ENCODE data around the gene RANBP10.

RANBP10 gene

DNA sequence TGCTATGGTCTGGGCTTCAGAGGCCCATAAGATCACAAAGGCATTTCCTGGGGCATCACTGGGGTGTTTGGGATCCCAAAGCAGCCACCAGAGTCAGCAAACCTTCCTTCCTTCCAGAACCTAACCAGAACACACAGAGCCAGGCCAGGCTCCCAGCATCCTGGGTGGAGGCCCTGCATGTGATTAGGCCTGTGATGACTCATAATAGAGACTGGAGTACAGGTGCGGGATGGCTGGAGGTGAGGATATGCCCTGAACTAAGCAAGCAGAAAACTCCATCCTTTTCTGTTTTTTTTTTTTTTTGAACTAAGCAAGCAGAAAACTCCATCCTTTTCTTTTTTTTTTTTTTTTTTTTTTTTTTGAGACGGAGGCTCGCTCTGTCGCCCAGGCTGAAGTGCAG is 69.5 kb downstream of the RANBP10 start:
- H3K4me3 ChIP-seq (ENCODE audit: control insufficient read depth, low read depth, low read length) = no peak overlapping the region
- TF ChIP-seq, protein P1, sequence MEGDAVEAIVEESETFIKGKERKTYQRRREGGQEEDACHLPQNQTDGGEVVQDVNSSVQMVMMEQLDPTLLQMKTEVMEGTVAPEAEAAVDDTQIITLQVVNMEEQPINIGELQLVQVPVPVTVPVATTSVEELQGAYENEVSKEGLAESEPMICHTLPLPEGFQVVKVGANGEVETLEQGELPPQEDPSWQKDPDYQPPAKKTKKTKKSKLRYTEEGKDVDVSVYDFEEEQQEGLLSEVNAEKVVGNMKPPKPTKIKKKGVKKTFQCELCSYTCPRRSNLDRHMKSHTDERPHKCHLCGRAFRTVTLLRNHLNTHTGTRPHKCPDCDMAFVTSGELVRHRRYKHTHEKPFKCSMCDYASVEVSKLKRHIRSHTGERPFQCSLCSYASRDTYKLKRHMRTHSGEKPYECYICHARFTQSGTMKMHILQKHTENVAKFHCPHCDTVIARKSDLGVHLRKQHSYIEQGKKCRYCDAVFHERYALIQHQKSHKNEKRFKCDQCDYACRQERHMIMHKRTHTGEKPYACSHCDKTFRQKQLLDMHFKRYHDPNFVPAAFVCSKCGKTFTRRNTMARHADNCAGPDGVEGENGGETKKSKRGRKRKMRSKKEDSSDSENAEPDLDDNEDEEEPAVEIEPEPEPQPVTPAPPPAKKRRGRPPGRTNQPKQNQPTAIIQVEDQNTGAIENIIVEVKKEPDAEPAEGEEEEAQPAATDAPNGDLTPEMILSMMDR (IDR thresholded peaks at IDR 0.05; ENCODE audit: control insufficient read depth, insufficient read depth, low read depth, low read length, missing control alignments) = no peak
- no peak for DNase-seq (ENCODE audit: low read depth)

DNA sequence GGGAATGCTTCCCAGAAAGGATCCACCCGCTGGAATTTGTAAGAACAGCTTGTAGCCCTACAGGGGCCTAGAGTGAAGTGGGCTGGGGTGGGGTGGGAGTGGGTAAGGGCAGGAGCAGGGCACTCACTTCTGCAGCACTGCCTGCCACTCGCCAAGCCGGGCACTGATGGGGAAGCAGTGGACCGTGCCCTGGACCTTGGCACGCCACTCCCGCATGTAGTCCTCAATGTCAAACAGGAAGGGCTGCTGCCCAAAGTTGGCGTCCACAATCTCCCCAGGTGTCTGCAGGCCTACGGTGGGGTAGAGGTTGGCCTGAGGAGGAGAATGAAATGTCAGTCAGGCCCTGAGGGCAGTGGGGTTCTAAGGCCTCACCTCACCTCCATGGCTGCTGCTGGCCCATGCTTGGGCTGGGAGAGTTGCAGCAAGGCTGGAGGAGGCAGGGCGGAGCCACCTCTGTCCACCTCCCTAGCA is 71.6 kb downstream of the RANBP10 start:
- DNase-seq (ENCODE audit: low read depth) = no peak
- H3K4me3 ChIP-seq (ENCODE audit: control insufficient read depth, low read depth, low read length) = no peak overlapping the region
- TF ChIP-seq, protein P1 (IDR thresholded peaks at IDR 0.05; ENCODE audit: control insufficient read depth, insufficient read depth, low read depth, low read length, missing control alignments) = no peak

DNA sequence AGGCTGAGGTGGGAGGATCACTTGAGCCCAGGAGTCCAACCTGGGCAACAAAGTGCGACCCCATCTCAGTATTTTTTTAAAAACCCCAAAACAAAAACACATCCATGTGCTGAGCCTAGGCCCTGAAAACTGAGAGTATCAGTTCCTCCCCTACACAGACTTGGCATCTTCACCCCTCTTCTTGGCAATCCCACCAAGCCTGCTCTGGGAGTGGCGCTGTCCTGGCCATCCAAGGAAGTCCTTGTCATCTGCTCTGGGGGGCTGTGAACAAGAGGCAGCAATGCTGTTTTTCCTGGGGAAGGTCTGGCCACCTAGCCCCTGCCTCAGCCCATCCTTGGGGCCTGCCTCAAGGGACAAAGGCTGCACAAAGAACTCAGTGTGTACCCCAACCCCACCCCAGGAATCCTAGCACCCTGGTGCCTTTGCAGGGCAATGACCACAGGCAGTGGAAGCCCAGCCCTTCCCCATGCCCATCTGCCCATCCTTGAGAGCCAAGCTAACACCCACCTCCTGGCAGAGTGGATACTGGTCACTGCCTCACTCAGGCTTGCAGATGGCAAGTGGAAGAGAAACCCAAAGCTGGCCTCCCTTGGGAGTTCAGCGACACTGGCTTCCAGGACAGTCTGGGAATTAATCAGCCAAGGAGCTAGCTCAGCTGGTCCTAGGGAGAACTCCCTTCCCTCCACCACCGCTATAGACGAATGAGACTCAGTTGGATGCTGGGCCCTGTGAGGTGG is 72.5 kb downstream of the RANBP10 start:
- no peak for DNase-seq (ENCODE audit: low read depth)
- TF ChIP-seq, protein P1 (IDR thresholded peaks at IDR 0.05; ENCODE audit: control insufficient read depth, insufficient read depth, low read depth, low read length, missing control alignments) = no peak
- no peak overlapping the region for H3K4me3 ChIP-seq (ENCODE audit: control insufficient read depth, low read depth, low read length)

DNA sequence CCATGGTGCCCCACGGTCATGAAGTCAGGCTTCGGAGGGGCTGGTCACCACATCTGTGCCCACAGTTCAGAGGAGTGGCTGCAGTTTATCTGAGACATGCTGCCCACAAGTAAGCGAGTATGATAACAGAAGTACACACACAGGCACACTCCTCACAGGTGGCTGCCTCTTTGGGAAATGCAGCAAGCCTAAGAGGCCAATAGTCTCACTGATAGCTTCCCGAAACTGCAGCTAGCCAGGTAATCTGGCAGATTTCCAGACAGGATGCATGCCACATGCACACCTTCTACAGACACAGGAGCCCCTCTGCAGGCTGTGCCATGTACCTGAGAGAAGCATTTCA is 74.6 kb downstream of the RANBP10 start:
- DNase-seq (ENCODE audit: low read depth) = no peak
- TF ChIP-seq, protein P1 (IDR thresholded peaks at IDR 0.05; ENCODE audit: control insufficient read depth, insufficient read depth, low read depth, low read length, missing control alignments) = no peak

DNA sequence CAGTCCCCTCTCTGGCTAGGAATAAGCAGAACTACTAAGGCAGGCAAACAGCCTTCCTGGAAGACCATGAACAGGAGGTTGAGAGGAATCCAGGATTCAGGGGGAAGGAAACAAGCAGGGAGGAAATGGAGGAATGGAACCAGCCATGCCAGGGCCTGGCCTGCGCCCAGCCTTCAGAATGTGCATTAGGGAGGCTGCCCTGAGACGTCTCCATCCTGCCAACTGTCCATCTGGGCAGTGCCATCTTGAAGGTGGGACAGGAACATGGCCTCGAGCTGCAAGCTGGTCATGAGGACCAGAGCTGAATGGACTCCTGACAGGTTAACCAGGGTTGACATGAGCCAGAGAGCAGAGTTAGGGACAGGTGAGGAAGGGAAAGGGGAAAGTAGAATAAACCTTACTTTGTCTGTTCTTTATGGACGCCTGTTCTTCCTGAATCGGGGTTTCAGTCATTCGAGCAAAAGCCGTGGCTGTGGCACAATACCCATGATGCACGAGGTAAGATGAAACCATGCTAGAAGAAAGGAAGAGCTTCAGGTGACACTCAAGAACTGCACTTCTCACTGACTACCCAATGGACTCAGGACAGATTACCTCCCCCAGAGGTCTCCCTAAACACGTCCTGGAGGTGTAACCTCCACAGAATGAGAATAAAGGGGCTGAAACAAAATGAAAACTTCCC is 75.1 kb downstream of the RANBP10 start:
- TF ChIP-seq, protein P1 (IDR thresholded peaks at IDR 0.05; ENCODE audit: control insufficient read depth, insufficient read depth, low read depth, low read length, missing control alignments) = no peak
- no peak overlapping the region for H3K4me3 ChIP-seq (ENCODE audit: control insufficient read depth, low read depth, low read length)
- DNase-seq (ENCODE audit: low read depth) = no peak

More for the DNA sequence above, 74.6 kb downstream of the RANBP10 start:
- no peak overlapping the region for H3K4me3 ChIP-seq (ENCODE audit: control insufficient read depth, low read depth, low read length)

DNA sequence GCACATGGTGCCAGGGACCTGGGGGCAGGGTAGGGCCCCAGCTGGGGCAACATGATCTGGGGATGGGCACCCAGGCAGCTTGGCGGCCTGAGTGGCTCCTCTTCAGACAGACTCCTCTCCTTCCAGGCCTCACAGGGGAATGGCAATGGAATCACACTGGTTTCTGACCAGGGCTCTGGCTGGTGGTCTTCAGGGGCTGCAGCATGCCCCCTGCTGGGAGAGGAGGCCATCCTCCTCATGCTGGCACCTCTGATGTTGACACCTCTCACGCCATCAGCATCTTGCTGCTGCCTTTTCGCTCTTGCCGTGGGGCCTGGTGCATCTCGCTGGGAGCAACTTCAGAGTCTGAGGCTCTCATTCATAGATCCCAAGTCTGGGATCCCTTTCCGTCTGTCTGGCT is 76.0 kb downstream of the RANBP10 start:
- DNase-seq (ENCODE audit: low read depth) = no peak
- TF ChIP-seq, protein P1 (IDR thresholded peaks at IDR 0.05; ENCODE audit: control insufficient read depth, insufficient read depth, low read depth, low read length, missing control alignments) = no peak
- no peak overlapping the region for H3K4me3 ChIP-seq (ENCODE audit: control insufficient read depth, low read depth, low read length)

Measured in AG09309 (cell line).